GM19351 (cell line): Measurements from ENCODE around the gene ESD.
"Not testable (repeated sequence)": the region's sequence is repeated elsewhere in the genome, so short reads cannot be mapped to it uniquely, and the experiment has no call there.

Experiments used
- ATAC-seq: cut with Tn5 transposase; IDR thresholded peaks from one replicate; pipeline ENCODE4 v1.9.1; 2021; ENCODE audit warnings: mild to moderate bottlenecking, moderate library complexity; ENCODE audit not compliant: unreplicated experiment

ESD gene, protein sequence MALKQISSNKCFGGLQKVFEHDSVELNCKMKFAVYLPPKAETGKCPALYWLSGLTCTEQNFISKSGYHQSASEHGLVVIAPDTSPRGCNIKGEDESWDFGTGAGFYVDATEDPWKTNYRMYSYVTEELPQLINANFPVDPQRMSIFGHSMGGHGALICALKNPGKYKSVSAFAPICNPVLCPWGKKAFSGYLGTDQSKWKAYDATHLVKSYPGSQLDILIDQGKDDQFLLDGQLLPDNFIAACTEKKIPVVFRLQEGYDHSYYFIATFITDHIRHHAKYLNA

DNA sequence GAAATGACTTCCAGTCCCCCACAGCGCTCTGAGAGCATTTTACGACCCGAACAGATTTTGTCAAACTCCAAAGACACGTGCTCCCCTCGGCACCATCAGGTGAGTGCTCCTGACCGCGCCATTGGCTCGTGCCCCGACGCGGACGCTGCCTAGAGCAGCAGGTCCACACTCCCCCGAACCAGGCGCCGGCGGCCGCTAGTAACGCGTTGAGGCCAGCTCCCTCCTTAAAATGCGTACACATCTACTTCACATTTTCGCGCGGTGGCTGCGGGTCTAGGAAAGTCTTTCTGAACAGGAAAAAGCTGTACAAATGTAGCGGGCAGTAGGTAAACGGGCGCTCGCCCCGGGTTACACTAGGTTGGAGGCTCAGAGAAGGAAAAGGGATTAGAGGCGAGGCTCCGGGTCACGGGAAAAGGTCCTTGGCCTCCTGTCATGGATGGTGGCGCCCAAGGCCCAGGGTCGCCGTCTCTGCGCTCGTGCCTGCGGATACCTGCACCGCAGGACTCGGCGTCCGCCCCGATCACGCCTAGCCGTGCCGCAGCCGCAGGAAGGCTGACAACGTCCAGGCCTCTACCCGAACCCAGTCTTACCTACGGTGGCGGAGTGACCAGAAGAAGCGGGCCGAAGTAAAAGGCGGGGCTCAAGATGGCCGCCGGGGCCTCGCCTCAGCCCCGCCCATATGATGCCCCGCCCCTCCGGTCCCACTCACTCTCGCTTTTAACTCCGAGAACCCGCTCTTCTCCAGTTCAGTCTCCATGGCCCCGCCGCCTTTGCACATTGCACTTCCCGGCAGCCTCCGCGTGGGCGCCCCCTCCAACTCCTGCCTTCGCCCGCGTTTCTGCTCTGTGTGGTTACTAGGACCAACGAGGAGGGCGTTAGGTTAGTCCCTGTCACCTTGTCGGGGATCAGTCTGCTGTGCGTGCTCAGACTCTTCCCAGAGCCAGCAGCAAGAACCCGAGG lies at the start of gene ESD:
TSS of gene ESD (minus strand) at position 647 of the 960 bp plus-strand sequence. CDS start 5,748 bp downstream, outside the sequence.
- ATAC-seq, result peak; percentile 89

DNA sequence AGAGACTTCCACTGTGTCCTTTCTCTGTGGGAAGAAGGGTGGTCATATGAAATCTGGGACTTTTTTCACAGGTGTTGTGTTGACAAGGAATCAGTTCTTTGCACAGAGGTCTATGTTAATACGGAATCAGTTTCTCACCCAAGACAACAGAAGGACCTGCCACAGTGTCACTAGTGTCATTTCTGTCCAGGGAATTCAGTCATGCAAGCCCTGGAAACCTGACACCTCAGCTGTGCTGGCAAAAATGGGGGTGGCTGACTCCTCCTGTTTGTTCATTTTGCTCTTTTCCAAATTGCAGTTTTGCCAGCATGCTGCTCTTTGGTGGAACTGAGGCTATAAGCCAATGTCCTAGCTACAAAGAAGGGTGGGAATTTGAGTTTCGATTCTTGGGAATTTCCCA lies 49.8 kb upstream of the ESD start:
- no peak for ATAC-seq

DNA sequence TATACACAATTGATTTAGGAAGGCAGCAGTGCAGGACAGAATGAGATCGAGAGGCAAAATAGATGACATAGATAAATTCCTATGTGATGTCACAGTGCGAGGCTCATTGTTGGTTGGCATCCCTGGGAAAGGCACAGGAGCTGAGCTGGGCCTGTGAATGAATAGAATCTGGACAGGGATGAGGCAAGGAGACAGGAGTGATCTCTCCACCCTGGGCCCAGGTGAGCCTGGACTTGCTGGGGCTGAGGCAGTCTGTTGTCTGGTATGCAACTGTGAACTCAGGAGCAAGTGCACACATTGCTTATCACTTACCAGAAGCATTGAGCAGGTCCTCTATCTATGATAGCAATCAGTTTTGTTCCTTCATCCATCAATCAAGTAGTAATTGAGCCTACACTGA lies 48.2 kb upstream of the ESD start:
- no peak for ATAC-seq

DNA sequence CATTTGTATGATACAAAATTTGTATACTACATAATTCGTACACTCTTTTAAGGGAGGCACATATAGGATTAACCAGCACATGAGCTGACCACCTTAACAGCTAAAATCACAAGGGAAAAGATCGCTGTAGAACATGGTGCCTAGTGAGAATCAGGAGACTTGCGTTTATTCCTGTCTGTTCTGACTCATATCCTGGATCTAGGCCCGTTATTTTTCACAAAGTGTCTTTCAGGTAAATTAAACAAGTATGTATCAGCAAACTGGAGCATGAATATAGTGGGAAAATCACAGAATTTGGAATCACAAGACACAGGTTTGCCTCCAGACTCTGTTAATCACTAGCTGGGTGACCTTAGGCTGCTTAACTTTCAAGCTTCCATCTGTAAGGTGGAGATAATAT lies 47.5 kb upstream of the ESD start:
- ATAC-seq, result no peak

DNA sequence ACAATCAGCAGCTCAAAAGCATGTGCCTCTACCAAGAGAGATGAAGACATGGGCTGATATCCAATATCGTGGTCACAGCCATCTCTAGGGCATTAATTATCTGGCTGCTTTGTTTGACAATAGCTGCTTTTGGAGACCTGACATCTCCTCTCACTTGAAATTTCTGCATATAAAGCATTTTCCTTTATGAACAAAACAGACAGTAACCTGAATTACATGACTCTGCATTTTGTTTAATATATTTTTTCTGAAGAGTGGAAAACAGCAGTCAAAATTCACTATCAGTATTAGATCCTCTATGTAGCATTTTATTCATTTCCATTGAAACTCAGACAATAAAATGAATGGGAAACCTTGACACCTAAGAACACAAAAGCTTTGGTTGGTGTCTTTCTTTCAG lies 42.4 kb upstream of the ESD start:
- no peak for ATAC-seq

DNA sequence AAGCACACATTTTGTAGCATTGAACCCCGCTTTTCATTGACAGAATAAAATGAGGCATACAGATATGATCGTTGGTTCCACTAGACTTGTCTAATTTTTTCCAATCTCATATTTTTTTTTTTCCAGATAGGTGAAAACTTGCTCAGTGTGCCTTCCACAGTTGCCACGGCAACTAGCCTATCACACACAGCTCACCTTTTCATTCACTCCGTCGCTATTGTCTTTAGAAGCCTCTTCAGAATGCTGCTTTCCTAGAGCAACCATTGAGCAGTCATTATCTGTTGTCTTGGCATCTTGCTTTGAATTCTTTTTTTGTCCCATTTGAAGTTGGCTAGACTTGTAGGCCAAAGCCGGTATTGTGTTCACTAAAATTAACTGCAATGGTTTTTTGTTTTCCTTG lies 37.7 kb upstream of the ESD start:
- no peak for ATAC-seq

DNA sequence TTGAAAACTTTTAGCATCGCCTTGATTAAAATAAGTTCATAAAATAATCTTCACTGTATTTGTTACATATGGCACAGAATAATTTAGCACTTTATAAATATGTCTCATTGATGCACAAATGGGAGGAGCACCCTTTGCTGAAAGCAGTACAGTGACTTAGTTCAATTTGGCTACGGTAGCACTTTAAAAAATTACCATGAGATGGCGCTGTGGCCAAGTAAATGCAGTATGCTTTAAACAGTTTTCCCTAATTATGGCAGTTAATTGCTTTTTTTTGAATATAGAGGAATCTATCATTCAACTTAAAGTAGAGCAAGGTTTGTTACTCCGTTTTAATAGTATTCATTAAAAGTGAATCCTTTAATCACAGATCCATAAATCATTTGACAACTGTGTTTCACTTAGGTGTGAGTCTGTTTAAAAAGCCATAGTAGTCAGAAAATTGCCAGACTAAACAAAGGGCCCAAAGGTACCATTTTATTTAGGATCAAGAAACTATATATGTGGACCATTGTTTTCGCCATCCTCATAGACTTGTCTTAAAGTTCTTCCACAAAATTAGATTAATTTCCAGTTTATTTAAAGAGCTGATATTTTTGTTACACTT lies 34.7 kb upstream of the ESD start:
- peak; percentile 54 for ATAC-seq

DNA sequence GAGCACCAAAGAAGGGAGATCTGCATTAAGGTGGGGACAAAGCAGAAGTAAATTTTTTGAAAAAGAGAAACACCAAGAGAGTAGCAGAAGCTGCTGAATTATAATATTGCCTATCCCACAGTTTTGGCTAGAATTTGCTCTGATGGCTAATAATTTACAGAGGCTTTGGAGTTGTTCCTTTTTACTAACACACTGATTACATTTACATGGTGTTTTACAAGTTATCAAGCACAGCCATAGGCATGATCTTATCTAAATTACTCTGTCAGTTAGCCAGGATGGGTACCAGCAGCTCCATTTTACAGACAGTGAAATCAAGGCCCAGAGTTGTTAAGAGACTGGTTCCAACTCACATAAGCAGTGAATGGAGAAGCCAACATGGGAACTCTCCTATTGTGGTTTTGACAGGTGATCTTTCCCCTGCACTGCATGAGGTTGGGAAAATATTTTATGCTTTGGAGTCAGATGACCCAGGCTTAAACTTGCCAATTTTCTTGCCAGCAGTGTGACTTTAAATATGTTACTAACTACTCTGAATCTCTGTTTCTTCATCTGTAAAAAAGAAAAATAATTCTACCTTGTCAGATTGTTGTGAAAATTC lies 33.5 kb upstream of the ESD start:
- ATAC-seq, result no peak

DNA sequence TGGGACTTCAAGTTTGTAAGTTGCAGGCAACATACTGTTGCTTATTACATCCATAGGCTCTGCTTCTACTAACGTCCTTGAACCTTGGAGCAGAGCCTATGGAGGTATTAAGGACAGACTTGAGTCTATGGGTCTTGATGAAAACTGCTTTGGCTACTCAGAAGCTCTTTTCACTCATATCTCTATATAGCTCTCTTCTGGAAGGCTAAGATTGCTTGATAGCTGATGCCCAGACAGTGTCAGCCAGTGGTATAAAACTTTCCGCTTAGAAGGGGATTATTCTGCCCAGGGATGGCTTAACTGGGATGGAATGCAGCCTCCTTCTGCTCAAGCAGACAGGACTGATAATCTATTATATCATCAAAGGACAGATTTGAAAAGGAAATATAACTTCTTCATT lies 25.6 kb upstream of the ESD start:
- no peak for ATAC-seq

DNA sequence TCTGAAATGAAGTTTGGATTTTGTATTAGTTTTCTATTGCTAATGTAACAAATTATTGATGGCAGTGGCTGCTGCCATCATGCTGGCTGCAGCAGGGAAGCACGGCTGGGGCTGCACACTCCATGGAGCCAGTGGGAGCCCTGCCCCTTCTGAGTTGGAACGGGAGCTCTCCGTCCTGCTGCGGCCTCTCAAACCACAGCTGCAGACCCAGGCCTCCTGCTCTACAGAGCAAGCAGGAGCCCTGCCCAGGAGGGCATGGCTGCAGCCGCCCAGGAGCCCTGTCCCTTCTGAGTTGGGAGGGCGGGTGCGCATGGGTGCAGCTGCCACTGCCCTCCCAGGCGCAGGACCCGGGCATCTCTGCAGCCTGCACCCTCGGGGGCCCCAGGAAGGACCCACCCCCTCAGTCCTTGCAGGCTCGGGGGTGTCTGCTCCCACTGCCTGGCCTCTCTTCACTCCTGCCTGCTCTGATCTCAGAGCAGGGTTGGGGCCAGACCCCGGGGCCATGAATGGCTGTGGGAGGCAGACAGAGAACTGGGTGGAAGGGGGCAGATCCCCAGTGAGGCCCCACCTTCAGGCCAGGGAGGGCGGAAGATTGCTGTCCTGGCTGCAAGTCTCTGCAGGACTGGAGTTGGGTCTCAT lies 21.0 kb upstream of the ESD start:
- ATAC-seq, result no peak

DNA sequence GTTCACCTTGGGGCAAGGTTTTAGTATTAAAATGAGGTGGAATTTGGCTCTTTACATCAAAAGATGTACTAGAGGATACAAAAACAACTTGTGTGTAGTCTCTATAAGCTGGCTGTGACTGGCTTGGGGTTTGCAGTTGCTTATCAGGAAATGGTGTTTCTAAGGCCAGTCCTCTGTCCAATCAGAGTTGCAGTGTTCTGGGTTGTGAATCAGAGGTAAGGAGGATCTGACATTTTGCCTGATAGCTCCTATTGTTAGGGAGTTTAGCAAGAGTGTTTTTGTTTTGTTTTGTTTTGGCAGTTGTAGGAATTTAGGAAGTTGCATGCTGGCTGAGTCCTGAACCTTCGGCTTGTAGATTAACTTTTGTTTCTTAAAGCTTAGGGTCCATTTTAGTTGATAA lies 20.1 kb upstream of the ESD start:
- ATAC-seq, result no peak

DNA sequence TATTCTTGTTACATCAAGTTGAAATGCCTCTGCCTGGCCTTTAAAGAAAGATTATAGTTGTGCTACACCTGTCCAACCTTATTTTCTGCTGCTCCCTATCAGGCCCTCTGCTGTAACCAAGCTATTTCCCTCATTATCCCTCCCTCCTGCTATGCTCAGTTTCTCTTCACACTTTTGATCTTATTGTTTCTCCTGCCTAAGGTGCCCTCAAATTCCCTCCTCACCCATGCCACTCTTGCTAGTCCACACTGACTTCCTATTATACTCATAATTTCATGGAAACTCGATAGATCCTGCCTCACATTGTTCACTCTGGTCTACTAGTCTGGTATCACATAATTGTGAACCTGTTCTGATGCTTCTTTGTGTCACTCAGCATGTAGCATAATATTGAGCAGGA lies 19.4 kb upstream of the ESD start:
- ATAC-seq, result no peak

DNA sequence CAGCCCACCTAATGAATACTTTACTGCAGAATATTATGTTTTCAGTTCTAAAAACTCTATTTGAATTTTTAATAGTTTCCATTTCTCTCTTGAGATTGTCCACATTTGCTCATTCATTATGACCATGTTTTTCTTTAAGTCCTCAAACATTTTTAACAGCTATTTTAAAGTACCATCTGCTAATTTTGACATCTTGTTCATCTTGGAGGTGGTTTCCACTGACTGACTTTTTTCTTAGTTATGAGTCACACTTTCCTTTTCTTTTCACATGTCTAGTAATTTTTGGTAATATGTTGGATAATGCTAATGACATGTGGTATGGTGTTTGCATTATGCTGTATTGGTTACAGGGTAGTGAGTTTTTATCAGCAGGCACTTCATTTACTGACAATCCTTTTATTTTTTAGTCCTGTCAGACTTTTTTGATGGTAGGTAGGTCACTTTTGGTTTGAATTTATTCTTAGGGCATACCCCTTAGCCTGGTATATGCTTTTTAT lies 15.4 kb upstream of the ESD start:
- no peak for ATAC-seq

DNA sequence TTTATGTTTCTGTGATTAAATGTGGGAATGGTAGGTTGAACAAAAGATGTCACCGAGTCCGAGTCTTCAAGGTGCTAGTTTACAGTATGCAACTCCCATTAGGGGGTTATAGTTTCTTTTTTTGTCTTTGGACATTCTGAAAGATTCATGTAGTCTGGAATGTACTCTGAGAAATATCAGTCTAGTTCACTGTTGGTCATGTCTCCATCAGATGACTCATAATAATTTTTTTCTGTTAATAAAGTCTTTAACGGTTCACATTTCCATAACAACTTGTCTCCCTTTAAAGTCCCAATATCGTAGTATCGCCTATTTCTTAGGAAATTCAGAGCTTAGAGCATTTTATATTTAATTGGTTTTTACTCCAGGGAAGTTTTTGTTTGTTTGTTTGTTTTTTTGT lies 13.5 kb upstream of the ESD start:
- no peak for ATAC-seq

DNA sequence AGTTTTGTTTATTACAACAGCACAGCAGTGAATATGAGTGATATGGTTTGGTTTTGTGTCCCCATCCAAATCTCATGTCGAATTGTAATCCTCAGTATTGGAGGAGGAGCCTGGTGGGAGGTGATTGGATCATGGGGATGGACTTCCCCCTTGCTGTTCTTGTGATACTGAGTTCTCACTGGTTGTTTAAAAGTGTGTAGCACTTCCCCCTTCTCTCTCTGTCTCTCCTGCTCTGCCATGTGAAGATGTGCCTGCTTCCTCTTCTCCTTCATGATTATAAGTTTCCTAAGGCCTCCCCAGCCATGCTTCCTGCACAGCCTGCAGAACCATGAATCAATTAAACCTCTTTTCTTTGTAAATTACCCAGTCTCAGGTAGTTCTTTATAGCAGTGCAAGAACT lies 8.0 kb upstream of the ESD start:
- not testable (repeated sequence) for ATAC-seq

DNA sequence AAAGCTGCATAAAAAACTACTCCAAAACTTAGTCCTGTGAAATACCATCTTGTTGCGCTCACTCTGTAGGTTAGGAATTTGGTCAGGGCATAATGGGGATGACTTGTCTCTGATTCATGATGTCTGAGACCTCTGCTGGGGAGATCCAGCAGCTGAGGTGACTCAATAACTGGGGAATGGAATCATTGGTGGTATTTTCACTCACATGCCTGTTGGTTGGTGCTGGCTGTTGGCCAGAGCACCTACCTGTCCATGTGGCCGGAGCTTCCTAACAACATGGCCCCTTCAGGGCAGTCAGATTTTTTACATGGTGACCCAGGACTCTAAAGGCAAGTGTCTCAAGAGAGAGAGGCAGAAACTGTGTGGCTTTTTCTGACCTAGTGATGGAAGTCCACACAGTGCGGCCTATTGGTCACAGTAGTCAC lies 7.4 kb upstream of the ESD start:
- no peak for ATAC-seq

DNA sequence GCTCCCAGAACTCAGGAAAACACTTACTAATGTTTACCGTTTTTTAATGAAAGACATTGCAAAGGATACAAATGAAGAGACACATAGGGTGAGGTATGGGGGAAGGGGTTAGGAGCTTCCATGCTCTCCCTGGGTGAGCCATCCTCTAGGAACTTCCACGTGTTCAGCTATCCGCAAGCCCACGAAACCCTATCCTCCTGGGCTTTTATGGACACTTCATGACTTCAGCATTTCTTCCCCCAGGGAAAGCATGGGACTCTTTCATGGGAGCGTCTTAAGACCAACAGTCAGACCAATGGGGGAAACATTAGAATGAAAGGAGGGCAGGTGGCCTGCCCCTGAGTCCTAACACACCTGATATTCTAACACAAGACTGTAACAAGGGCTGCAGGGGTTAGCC lies 6.6 kb upstream of the ESD start:
- no peak for ATAC-seq

DNA sequence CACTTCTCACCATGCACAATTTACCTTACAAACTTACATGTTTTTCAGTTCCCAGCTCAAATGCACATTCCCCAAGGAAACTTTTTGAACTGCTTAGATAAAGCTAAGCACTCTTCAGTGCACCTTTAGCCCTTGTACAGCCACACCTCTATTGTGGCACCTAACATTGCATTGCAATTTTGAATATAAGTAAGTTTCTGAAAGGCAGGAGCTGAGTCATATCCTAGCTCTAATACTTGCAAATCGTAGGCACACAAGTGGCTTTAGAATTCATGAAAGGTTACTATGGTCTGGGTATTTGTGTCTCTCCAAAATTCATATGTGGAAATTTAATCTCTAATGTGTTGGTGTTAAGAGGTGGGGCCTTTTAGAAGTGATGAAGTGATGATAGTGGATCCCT lies 4.9 kb upstream of the ESD start:
- ATAC-seq, result no peak

DNA sequence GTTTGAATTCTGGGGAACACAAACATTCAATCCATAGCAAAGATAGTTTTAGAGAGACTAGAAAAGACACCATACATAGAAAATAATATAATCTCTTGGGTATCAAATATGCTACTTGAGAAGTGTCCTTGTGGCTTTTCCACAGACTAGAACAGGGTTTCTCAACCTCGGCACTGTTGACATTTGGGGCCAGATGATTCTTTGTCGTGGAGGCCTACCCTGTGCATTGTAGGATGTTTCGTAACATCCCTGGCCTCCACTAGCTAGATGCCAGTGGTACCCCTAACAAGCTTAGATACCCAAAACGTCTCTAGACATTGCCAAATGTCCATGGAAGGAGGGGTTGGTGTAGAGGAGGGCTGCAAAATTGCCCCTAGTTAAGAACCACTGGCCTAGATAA lies 2.2 kb upstream of the ESD start:
- no peak for ATAC-seq

DNA sequence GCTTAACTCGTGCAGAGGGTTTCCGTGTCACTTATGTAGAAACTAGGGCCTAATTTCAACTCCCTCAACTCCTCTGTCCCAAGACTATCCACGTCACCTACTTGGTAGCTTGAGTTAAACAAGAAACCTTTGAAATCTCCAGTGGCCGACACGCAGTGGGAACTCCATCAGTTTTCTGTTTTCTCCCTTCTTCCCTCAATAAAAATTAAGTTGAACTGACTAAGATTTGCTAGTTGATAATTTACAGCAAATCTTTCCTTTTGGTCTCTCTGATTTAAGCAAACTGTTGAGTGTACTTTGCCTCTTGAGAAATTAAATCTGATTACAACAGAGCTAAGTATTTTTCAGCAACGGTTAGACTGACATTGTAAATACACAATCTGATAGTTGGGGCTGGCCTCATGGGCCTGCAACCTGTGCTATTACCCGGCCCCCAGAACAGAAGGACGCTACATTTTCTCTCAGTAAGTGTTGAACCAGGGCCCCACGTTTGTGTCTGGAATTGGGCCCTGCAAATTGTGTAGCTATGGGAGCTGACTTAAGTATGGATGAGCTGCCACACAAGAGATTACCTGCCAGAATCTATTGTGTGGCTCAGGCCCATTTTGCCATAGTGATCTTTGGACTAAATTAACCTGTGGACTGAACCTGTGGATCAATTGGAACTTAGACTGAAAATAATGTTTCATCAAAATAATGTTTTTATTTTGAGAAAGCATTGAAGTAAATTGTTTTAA lies 708 bp upstream of the ESD start:
- ATAC-seq, result no peak
